ENCODE results near the gene SPOCK2. TPM values are rescaled to one million over a fixed set of nuclear protein-coding genes. Genes with fewer than 3 reads are reported as not detected.

Gene SPOCK2
- total RNA-seq, 1 donor from 2014 or later: 0.54 TPM

DNA sequence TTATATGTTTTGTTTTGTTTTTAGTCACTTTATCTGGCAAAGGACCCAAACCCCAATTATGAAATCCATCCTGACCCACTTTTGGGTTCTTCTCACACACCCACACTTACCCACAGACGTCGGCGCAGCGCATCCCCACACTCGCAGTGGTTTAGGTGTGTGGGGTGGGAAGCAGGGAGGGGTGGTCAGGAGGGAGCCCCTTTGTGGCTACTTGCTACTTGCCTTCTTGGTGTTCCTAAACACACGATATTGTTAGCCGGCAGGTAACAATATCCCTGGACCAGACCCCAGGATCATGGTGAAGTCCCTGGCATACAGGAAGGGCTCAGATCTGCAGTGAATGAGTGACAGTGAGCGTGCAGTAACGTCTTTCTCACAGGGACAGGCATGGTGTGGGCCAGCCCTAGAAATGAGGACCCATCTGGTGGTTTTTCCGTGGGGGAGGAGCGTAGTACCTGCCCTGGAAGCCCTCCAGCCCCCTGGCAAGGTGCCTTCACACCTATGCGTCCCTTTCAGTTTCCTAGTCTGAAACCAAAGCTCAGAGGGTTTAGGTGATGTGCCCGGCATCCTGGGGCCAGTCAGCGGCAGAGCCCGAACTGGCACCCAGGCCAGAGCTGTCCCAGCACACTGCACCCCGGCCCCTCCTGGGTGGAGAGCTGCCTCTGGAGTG lies 4.4 kb downstream of the SPOCK2 start:
- H3K9me3 Mint-ChIP-seq (ENCODE audit: unreplicated experiment): no peaks in the 10 kb centered on the region
- H3K36me3 Mint-ChIP-seq (ENCODE audit: unreplicated experiment): peaks cover 6% of the 10 kb centered on the region
- H3K4me1 Mint-ChIP-seq (ENCODE audit: unreplicated experiment): peaks cover 16% of the 10 kb centered on the region
- H3K27ac Mint-ChIP-seq (ENCODE audit: unreplicated experiment): no peak overlapping the region
- TF ChIP-seq, protein P1, sequence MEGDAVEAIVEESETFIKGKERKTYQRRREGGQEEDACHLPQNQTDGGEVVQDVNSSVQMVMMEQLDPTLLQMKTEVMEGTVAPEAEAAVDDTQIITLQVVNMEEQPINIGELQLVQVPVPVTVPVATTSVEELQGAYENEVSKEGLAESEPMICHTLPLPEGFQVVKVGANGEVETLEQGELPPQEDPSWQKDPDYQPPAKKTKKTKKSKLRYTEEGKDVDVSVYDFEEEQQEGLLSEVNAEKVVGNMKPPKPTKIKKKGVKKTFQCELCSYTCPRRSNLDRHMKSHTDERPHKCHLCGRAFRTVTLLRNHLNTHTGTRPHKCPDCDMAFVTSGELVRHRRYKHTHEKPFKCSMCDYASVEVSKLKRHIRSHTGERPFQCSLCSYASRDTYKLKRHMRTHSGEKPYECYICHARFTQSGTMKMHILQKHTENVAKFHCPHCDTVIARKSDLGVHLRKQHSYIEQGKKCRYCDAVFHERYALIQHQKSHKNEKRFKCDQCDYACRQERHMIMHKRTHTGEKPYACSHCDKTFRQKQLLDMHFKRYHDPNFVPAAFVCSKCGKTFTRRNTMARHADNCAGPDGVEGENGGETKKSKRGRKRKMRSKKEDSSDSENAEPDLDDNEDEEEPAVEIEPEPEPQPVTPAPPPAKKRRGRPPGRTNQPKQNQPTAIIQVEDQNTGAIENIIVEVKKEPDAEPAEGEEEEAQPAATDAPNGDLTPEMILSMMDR (IDR thresholded peaks at IDR 0.05): no peak
- DNase-seq (ENCODE audit: extremely low spot score, unreplicated experiment): peak; percentile 79
- H3K27me3 Mint-ChIP-seq (ENCODE audit: unreplicated experiment): peaks cover 23% of the 10 kb centered on the region
- no peak overlapping the region for H3K4me3 Mint-ChIP-seq (ENCODE audit: unreplicated experiment)

DNA sequence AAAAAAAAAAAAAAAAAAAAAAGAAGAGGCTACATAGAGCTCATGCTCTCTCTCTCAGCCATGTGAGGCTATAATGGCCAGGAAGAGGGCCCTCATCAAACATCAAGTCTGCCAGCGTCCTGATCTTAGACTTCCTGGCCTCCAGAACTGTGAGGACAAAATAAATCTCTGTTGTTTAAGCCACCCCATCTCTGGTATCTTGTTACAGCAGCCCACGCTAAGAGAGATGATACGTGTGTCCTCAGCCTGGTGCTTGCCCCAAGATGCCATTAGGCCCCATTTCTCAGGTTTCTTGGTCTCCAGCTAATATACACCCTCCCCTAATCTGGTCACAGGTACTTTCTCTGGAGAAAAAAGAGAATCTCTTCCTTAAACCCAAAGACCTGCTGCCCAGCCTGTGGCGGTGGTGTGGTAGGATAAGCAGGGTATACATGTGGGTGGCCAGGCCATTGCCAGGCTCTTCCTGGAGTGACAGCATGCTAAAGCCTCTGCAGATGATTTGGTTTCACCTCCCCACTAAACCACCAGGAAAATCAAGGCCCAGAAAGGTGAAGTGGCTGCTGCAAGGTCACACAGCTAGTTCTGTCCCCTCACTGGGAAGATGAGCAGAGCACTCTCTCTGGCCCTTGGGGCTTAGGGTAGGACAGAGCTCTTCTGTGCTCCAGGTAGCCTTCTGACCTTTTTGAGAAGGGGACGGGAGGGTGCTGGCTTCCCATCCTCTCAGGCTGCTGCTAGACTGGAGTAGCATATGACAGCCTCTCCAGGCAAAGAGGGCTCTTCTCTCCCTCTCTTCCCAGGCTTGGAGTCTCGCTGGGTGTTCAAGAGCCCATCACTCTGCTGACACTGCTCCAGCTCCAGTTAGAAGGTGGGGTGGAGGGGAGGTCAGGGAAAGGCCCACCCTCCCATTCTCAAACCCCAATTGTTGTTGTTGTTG lies 5.2 kb downstream of the SPOCK2 start:
- H3K9me3 Mint-ChIP-seq (ENCODE audit: unreplicated experiment): no peaks in the 10 kb centered on the region
- no peak for DNase-seq (ENCODE audit: extremely low spot score, unreplicated experiment)
- TF ChIP-seq, protein P1 (IDR thresholded peaks at IDR 0.05): no peak

DNA sequence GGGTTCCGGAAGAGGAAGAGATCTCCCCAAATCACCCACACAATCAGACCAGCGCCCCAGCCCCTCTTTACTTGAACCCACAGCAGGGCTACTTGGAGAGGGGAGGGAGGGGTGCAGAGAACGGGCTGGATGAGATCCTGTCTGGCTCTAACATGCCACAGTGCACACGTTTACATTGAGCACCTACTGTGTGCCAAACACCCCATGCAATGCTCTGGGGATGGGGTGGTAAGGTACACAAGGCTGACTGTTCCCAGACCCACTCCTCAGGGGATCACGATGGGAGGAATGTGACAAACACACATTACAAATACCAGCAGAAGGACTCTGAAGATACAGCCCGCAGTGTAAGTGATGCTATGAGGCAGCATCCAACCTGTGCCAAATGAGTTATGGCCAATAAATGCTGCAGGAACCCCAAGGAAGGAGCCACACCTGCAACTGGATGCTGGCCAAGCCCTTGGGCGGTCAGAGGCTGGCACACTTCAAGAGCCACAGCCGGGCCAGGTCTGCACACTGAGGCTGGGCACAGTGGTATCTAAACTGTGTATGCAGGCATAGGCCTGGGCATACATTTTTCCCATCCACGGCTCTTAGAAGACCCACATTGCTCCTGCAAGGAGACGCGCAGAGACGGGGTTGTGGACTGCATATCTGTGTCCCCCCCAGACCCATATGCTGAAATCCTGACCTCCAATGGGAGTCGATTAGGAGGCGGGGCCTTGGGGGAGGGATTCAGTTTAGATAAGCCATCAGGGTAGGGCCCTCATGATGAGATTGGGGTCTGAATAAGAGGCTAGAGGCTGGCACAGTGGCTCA lies 6.4 kb downstream of the SPOCK2 start:
- DNase-seq (ENCODE audit: extremely low spot score, unreplicated experiment): no peak
- Mint-ChIP-seq H3K36me3 (ENCODE audit: unreplicated experiment) (peaks cover 4% of the 10 kb centered on the region), H3K27me3 (ENCODE audit: unreplicated experiment) (peaks cover 14% of the 10 kb centered on the region), H3K9me3 (ENCODE audit: unreplicated experiment) (no peaks in the 10 kb centered on the region), H3K27ac (ENCODE audit: unreplicated experiment) (no peak overlapping the region), H3K4me3 (ENCODE audit: unreplicated experiment) (no peak overlapping the region), H3K4me1 (ENCODE audit: unreplicated experiment) (peaks cover 5% of the 10 kb centered on the region)
- TF ChIP-seq, protein P1 (IDR thresholded peaks at IDR 0.05): no peak

More for the DNA sequence above, 5.2 kb downstream of the SPOCK2 start:
- Mint-ChIP-seq H3K27me3 (ENCODE audit: unreplicated experiment) (peaks cover 16% of the 10 kb centered on the region), H3K4me1 (ENCODE audit: unreplicated experiment) (peaks cover 11% of the 10 kb centered on the region), H3K4me3 (ENCODE audit: unreplicated experiment) (no peak overlapping the region), H3K27ac (ENCODE audit: unreplicated experiment) (no peak overlapping the region), H3K36me3 (ENCODE audit: unreplicated experiment) (peaks cover 4% of the 10 kb centered on the region)

DNA sequence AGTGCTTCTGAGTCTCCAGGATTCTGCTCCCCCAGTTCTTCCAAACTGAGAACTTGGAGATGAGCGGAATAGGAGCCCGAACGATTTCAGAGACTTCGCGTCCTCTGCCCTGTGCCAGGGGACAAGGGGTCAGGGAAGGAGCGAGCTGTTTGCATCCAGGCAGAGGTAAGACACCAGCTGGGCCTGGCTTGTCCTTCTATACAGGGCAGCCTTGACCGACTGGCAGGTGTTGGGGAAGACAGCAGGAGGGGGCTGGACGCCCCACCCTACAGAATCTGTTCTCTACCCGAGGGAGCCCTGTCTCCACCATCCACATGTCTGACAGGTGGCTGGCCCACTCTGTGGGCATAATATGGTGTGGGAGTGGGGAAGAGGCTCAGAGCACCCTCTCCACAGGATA lies 7.1 kb downstream of the SPOCK2 start:
- TF ChIP-seq, protein P1 (IDR thresholded peaks at IDR 0.05): no peak
- no peak overlapping the region for H3K4me3 Mint-ChIP-seq (ENCODE audit: unreplicated experiment)
- peaks cover 3% of the 10 kb centered on the region for H3K4me1 Mint-ChIP-seq (ENCODE audit: unreplicated experiment)
- H3K27me3 Mint-ChIP-seq (ENCODE audit: unreplicated experiment): peaks cover 6% of the 10 kb centered on the region
- no peak overlapping the region for H3K27ac Mint-ChIP-seq (ENCODE audit: unreplicated experiment)
- no peak for DNase-seq (ENCODE audit: extremely low spot score, unreplicated experiment)
- H3K36me3 Mint-ChIP-seq (ENCODE audit: unreplicated experiment): peaks cover 3% of the 10 kb centered on the region
- no peaks in the 10 kb centered on the region for H3K9me3 Mint-ChIP-seq (ENCODE audit: unreplicated experiment)
